CD14-positive monocyte (primary cell): ENCODE measurements around the gene ANO7. TPM values are rescaled to one million over a fixed set of nuclear protein-coding genes. Genes with fewer than 3 reads are reported as not detected.

ENCODE experiments used
- DNase-seq, 3 donors: peaks; one replicate each; pipeline ENCODE4 v3.0.0-alpha.2; 2011 to 2022
- H2AFZ ChIP-seq: 2 replicates; pipeline ENCODE4 v1.6.0; 2012; ENCODE audit warnings: mild to moderate bottlenecking, low read depth, low read length, inconsistent platforms; ENCODE audit not compliant: insufficient read depth, poor library complexity, severe bottlenecking
- H3K27ac ChIP-seq, 2 donors: 1 replicate in 1 of 2; 2 replicates in 1 of 2; pipeline ENCODE4 v1.5.1; 2012 to 2013; ENCODE audit warnings: low read length in 2 of 2, control low read depth in 1 of 2, inconsistent platforms in 1 of 2, low read depth in 1 of 2, mild to moderate bottlenecking in 1 of 2
- H3K27me3 ChIP-seq, 2 donors: one replicate each; pipeline versions ENCODE4 v1.6.0 to v1.6.1; 2011 to 2013; ENCODE audit warnings: low read length in 2 of 2; ENCODE audit not compliant: control insufficient read depth in 2 of 2, insufficient read depth in 2 of 2
- H3K36me3 ChIP-seq, 2 donors: replicated peaks in 1 of 2; 1 replicate in 1 of 2; 2 replicates in 1 of 2; pipeline versions ENCODE4 v1.5.1 to v1.6.1; 2012 to 2013; ENCODE audit warnings: low read length in 2 of 2, control low read depth in 1 of 2, inconsistent platforms in 1 of 2, mild to moderate bottlenecking in 1 of 2; ENCODE audit not compliant: insufficient read depth in 2 of 2, control insufficient read depth in 1 of 2
- H3K4me1 ChIP-seq, 2 donors: 1 replicate in 1 of 2; 2 replicates in 1 of 2; pipeline versions ENCODE4 v1.5.1 to v1.6.1; 2012 to 2013; ENCODE audit warnings: low read length in 2 of 2, control low read depth in 1 of 2, inconsistent platforms in 1 of 2, mild to moderate bottlenecking in 1 of 2, moderate library complexity in 1 of 2; ENCODE audit not compliant: insufficient read depth in 2 of 2, control insufficient read depth in 1 of 2
- H3K4me2 ChIP-seq: replicated peaks from 2 replicates; pipeline ENCODE3; 2012; ENCODE audit warnings: low read length, moderate library complexity, mild to moderate bottlenecking; ENCODE audit not compliant: poor library complexity, severe bottlenecking; ENCODE audit errors: extremely low read depth
- H3K4me3 ChIP-seq, 3 experiments: fragments of 200-600 bp in 1 of 3; sonication (generic) in 1 of 3; replicated peaks in 1 of 3; 1 replicate in 2 of 3; 2 replicates in 1 of 3; pipeline ENCODE4 v1.5.1; 2011 to 2013; ENCODE audit warnings: low read length in 3 of 3, mild to moderate bottlenecking in 3 of 3, control low read depth in 2 of 3, low read depth in 2 of 3, inconsistent platforms in 1 of 3, moderate library complexity in 1 of 3
- H3K79me2 ChIP-seq: 2 replicates; pipeline ENCODE4 v1.6.0; 2012; ENCODE audit warnings: mild to moderate bottlenecking, control low read depth, inconsistent platforms, low read length, moderate library complexity; ENCODE audit not compliant: insufficient read depth
- H3K9ac ChIP-seq: 2 replicates; pipeline ENCODE4 v1.6.0; 2017; ENCODE audit warnings: low read length, mild to moderate bottlenecking; ENCODE audit not compliant: insufficient read depth, poor library complexity, severe bottlenecking
- H3K9me3 ChIP-seq, 2 donors: replicated peaks in 1 of 2; 1 replicate in 1 of 2; 2 replicates in 1 of 2; pipeline versions ENCODE4 v1.5.1 to v1.6.1; 2012 to 2013; ENCODE audit warnings: low read length in 2 of 2, control low read depth in 1 of 2; ENCODE audit not compliant: control insufficient read depth in 1 of 2, insufficient read depth in 1 of 2
- H4K20me1 ChIP-seq: 2 replicates; pipeline ENCODE4 v1.6.0; 2012; ENCODE audit warnings: mild to moderate bottlenecking, low read length, control low read depth, moderate library complexity; ENCODE audit not compliant: insufficient read depth
- H3K27ac Mint-ChIP-seq, 7 donors: one replicate each; pipeline ENCODE4 v1.8.0; 2020; ENCODE audit warnings: mild to moderate bottlenecking in 7 of 7, mixed read lengths in 7 of 7, moderate library complexity in 6 of 7, inconsistent platforms in 2 of 7
- H3K27me3 Mint-ChIP-seq, 3 donors: one replicate each; pipeline ENCODE4 v1.8.0; 2021 to 2022; ENCODE audit warnings: low read depth in 3 of 3, mild to moderate bottlenecking in 3 of 3, mixed read lengths in 3 of 3, moderate library complexity in 3 of 3, inconsistent platforms in 1 of 3
- H3K36me3 Mint-ChIP-seq, 2 donors: one replicate each; pipeline ENCODE4 v1.8.0; 2020; ENCODE audit warnings: mixed read lengths in 2 of 2, inconsistent platforms in 1 of 2, mild to moderate bottlenecking in 1 of 2
- H3K4me1 Mint-ChIP-seq: one replicate; pipeline ENCODE4 v1.8.0; 2020; ENCODE audit warnings: mild to moderate bottlenecking, mixed read lengths
- H3K4me3 Mint-ChIP-seq, 2 donors: one replicate each; pipeline ENCODE4 v1.8.0; 2020; ENCODE audit warnings: mild to moderate bottlenecking in 2 of 2, mixed read lengths in 2 of 2, moderate library complexity in 1 of 2
- H3K9me3 Mint-ChIP-seq, 7 donors: one replicate each; pipeline ENCODE4 v1.8.0; 2020 to 2022; ENCODE audit warnings: mixed read lengths in 7 of 7, mild to moderate bottlenecking in 6 of 7, moderate library complexity in 6 of 7, inconsistent platforms in 2 of 7
- CTCF ChIP-seq: fragments of 200-600 bp; IDR thresholded peaks from one replicate; pipeline ENCODE4 v1.8.0; 2022; ENCODE audit warnings: antibody characterized with exemption, mild to moderate bottlenecking
- WGBS: methylation state at CpG from one replicate; pipeline ENCODE4 v1.1.5; 2013; ENCODE audit warnings: missing lambda C conversion rate; ENCODE audit not compliant: insufficient coverage; 5-methylcytosine and 5-hydroxymethylcytosine counted together
- intact Hi-C, 2 donors: fragments of 100-400 bp; cut with micrococcal nuclease; formaldehyde crosslinking; loops; one replicate each; pipeline versions ENCODE4 v1.15.0 to v1.15.1; 2023
- polyA plus RNA-seq, 3 donors: library from polyadenylated mRNA; depleted of rRNA in 1 of 3; unstranded in 2 of 3; stranded (reverse) in 1 of 3; fragments of 300-500 nt in 2 of 3; fragments of >200 nt in 1 of 3; fragmentation: Illumina TruSeq in 2 of 3; gene quantifications; 1 replicate in 2 of 3; 2 replicates in 1 of 3; pipeline ENCODE4 v1.2.3, GENCODE V29; 2012 to 2021

Gene ANO7
- polyA plus RNA-seq, 3 donors, result 0.03 TPM; not detected in 2

- Histone ChIP-seq H4K20me1 (peaks cover 16% of the 10 kb centered on the region), H3K4me2 (no peak overlapping the region), H2AFZ (no peak overlapping the region), H3K4me1 (peaks cover 4 to 7% of the 10 kb centered on the region in 2 donors), H3K79me2 (no peaks in the 10 kb centered on the region), H3K36me3 (peaks cover 60 to 80% of the 10 kb centered on the region in 2 donors), H3K27ac (no peak overlapping the region), H3K4me3 (no peak overlapping the region), H3K9ac (no peak overlapping the region), H3K9me3 (no peaks in the 10 kb centered on the region), H3K27me3 (no peaks in the 10 kb centered on the region)
- H3K36me3 Mint-ChIP-seq, result peaks cover 56 to 71% of the 10 kb centered on the region in 2 donors
- intact Hi-C loops, result no loop called here
- 100% methylated on average over 5 of the region's 7 CpGs for WGBS
- H3K4me1 Mint-ChIP-seq, result peaks cover 6% of the 10 kb centered on the region
- no peak overlapping the region for H3K27ac Mint-ChIP-seq
- H3K4me3 Mint-ChIP-seq, result no peak overlapping the region
- no peak for DNase-seq
- H3K9me3 Mint-ChIP-seq, result no peaks in the 10 kb centered on the region
- no peak for TF ChIP-seq CTCF
- peaks cover 0 to 4% (median 0%) of the 10 kb centered on the region in 3 donors for H3K27me3 Mint-ChIP-seq
Measured at GRCh38 chr2:241160318-241160717, 28.2 kb upstream of the ANO7 start.

GRCh38 chr2:241161646-241162281, 26.7 kb upstream of the ANO7 start:
- peaks cover 4% of the 10 kb centered on the region for H3K4me1 Mint-ChIP-seq
- H3K4me3 Mint-ChIP-seq, result no peak overlapping the region
- no peak overlapping the region for H3K27ac ChIP-seq
- H3K27ac Mint-ChIP-seq, result no peak overlapping the region
- peaks cover 69 to 84% of the 10 kb centered on the region in 2 donors for H3K36me3 ChIP-seq
- H3K36me3 Mint-ChIP-seq, result peaks cover 66 to 86% of the 10 kb centered on the region in 2 donors
- DNase-seq, result no peak
- peaks cover 0 to 4% (median 0%) of the 10 kb centered on the region in 3 donors for H3K27me3 Mint-ChIP-seq
- 81% methylated on average over 6 of the region's 9 CpGs for WGBS
- H2AFZ ChIP-seq, result no peak overlapping the region
- H3K9me3 Mint-ChIP-seq, result no peaks in the 10 kb centered on the region
- H4K20me1 ChIP-seq, result peaks cover 7% of the 10 kb centered on the region
- H3K4me1 ChIP-seq, result peaks cover 3 to 7% of the 10 kb centered on the region in 2 donors
- no peak overlapping the region for H3K4me3 ChIP-seq
- H3K9me3 ChIP-seq, result no peaks in the 10 kb centered on the region
- no peak overlapping the region for H3K4me2 ChIP-seq
- intact Hi-C loops, result no loop called here
- no peaks in the 10 kb centered on the region for H3K27me3 ChIP-seq
- no peak for TF ChIP-seq CTCF
- H3K9ac ChIP-seq, result no peak overlapping the region
- no peaks in the 10 kb centered on the region for H3K79me2 ChIP-seq
